ENCODE measurements around the gene MTMR6.
"Not testable (repeated sequence)": the region's sequence is repeated elsewhere in the genome, so short reads cannot be mapped to it uniquely, and the experiment has no call there.

The MTMR6 gene

DNA sequence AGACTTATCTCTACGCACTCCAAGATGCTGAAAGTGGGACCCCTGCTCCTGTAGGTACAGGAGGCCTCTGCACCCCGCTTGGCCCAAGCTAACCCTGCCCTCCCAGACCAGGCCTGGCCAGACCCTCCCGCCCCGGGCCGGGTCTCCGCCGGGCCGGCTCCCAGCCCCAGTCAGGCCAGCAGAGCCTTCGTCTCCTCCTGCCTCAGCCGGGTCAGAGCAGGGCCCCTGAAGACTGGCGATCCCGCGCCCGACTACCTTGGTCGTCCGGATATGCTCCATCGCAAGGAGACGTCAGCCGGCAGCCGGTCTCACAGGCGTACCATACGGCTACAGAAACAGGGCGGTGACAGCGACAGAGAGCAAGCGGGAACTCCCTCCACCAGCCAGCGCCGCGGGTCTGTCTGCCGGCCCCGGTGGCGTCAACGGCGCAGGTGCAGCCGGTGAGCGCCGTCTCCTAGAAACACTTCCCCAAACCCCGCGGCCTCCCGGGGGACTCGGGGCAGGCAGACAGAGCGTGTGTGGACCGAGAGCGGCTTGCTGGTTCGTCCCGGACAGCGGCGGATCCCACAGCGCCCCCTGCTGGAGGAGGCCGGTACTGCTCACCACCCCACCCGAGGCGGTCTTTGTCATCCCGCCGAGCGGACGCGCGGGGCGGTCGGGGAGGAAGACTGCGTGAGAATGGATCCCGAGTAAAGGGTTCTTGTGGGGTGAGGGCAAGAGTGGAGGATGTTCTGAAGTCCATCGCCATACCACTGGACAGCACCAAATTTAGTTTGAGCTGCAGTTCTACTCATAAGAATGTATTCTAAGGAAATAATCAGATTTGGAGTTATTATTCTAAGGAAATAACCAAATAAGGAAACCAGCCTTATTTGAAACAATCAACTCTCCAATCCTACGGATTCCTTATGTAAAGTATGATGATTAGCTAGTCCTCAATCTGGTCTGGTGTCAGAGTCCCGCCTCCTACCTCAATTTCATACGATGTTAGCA is at the start of gene MTMR6:
Gene MTMR6, minus strand, starts transcription at position 520 of the 993 bp plus-strand sequence. Its CDS starts 241 bp downstream, at position 279.
- no peaks in the 10 kb centered on the region for H3K36me3 ChIP-seq (ENCODE audit: control insufficient read depth in 2 of 2, insufficient read depth in 2 of 2, low read length in 2 of 2)
- peak within 1 kb of the TSS; percentile 89 to 94 for H3K27ac ChIP-seq (ENCODE audit: low read depth in 2 of 2, low read length in 2 of 2)
- peaks cover 2 to 13% of the 10 kb centered on the region in 2 donors for H3K4me1 ChIP-seq (ENCODE audit: control insufficient read depth in 2 of 2, insufficient read depth in 2 of 2, low read length in 2 of 2)
- H3K9me3 ChIP-seq (ENCODE audit: control insufficient read depth in 2 of 2, low read length in 2 of 2), result no peaks in the 10 kb centered on the region
- no peaks in the 10 kb centered on the region for H3K27me3 ChIP-seq (ENCODE audit: control insufficient read depth in 2 of 2, insufficient read depth in 2 of 2, low read length in 2 of 2)
- H3K9ac ChIP-seq (ENCODE audit: low read depth in 1 of 2, low read length in 2 of 2), result peak within 1 kb of the TSS; percentile 71 to 93
- H3K4me3 ChIP-seq (ENCODE audit: low read length in 2 of 2), result peak within 1 kb of the TSS; percentile 80 to 92

GRCh38 chr13:25335856-25336255 is 48.6 kb upstream of the MTMR6 start:
- Histone ChIP-seq H3K9ac (ENCODE audit: low read depth in 1 of 2, low read length in 2 of 2) (no peak overlapping the region), H3K9me3 (ENCODE audit: control insufficient read depth in 2 of 2, low read length in 2 of 2) (no peaks in the 10 kb centered on the region), H3K4me1 (ENCODE audit: control insufficient read depth in 2 of 2, insufficient read depth in 2 of 2, low read length in 2 of 2) (no peaks in the 10 kb centered on the region), H3K36me3 (ENCODE audit: control insufficient read depth in 2 of 2, insufficient read depth in 2 of 2, low read length in 2 of 2) (peaks cover 26 to 38% of the 10 kb centered on the region in 2 donors), H3K4me3 (ENCODE audit: low read length in 2 of 2) (no peak overlapping the region), H3K27ac (ENCODE audit: low read depth in 2 of 2, low read length in 2 of 2) (no peak overlapping the region), H3K27me3 (ENCODE audit: control insufficient read depth in 2 of 2, insufficient read depth in 2 of 2, low read length in 2 of 2) (no peaks in the 10 kb centered on the region)

DNA sequence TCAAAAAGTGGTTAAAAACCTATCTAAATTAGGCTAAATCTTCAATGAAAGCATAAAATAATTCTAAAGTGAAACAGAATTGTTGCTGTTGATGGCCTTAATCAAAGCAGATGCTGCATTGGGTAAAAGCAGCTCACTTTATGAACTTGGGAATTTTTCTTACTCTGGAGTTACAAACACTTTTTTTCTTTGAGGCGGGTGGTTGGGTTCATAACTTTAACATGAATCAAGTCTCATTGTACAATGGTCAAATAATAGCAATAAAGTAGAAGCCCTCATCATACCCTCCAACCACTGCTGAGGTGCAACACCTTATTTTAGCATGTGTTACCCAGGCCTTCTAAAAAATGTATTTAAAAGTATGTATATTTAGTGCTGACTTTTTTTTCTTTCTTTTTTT is 43.3 kb upstream of the MTMR6 start:
- Histone ChIP-seq H3K36me3 (ENCODE audit: control insufficient read depth in 2 of 2, insufficient read depth in 2 of 2, low read length in 2 of 2) (peaks cover 46 to 65% of the 10 kb centered on the region in 2 donors), H3K4me3 (ENCODE audit: low read length in 2 of 2) (no peak overlapping the region), H3K9me3 (ENCODE audit: control insufficient read depth in 2 of 2, low read length in 2 of 2) (no peaks in the 10 kb centered on the region), H3K4me1 (ENCODE audit: control insufficient read depth in 2 of 2, insufficient read depth in 2 of 2, low read length in 2 of 2) (no peaks in the 10 kb centered on the region), H3K27ac (ENCODE audit: low read depth in 2 of 2, low read length in 2 of 2) (no peak overlapping the region), H3K9ac (ENCODE audit: low read depth in 1 of 2, low read length in 2 of 2) (no peak overlapping the region), H3K27me3 (ENCODE audit: control insufficient read depth in 2 of 2, insufficient read depth in 2 of 2, low read length in 2 of 2) (no peaks in the 10 kb centered on the region)

GRCh38 chr13:25329706-25330105 is 42.4 kb upstream of the MTMR6 start:
- peaks cover 52 to 71% of the 10 kb centered on the region in 2 donors for H3K36me3 ChIP-seq (ENCODE audit: control insufficient read depth in 2 of 2, insufficient read depth in 2 of 2, low read length in 2 of 2)
- no peak overlapping the region for H3K4me3 ChIP-seq (ENCODE audit: low read length in 2 of 2)
- no peak overlapping the region for H3K9ac ChIP-seq (ENCODE audit: low read depth in 1 of 2, low read length in 2 of 2)
- H3K27me3 ChIP-seq (ENCODE audit: control insufficient read depth in 2 of 2, insufficient read depth in 2 of 2, low read length in 2 of 2), result no peaks in the 10 kb centered on the region
- H3K4me1 ChIP-seq (ENCODE audit: control insufficient read depth in 2 of 2, insufficient read depth in 2 of 2, low read length in 2 of 2), result no peaks in the 10 kb centered on the region
- no peak overlapping the region for H3K27ac ChIP-seq (ENCODE audit: low read depth in 2 of 2, low read length in 2 of 2)
- no peaks in the 10 kb centered on the region for H3K9me3 ChIP-seq (ENCODE audit: control insufficient read depth in 2 of 2, low read length in 2 of 2)

- H3K4me3 ChIP-seq (ENCODE audit: low read length in 2 of 2), result no peak overlapping the region
- H3K9me3 ChIP-seq (ENCODE audit: control insufficient read depth in 2 of 2, low read length in 2 of 2), result no peaks in the 10 kb centered on the region
- H3K27me3 ChIP-seq (ENCODE audit: control insufficient read depth in 2 of 2, insufficient read depth in 2 of 2, low read length in 2 of 2), result no peaks in the 10 kb centered on the region
- peaks cover 43 to 50% of the 10 kb centered on the region in 2 donors for H3K36me3 ChIP-seq (ENCODE audit: control insufficient read depth in 2 of 2, insufficient read depth in 2 of 2, low read length in 2 of 2)
- no peak overlapping the region for H3K27ac ChIP-seq (ENCODE audit: low read depth in 2 of 2, low read length in 2 of 2)
- no peaks in the 10 kb centered on the region for H3K4me1 ChIP-seq (ENCODE audit: control insufficient read depth in 2 of 2, insufficient read depth in 2 of 2, low read length in 2 of 2)
- no peak overlapping the region for H3K9ac ChIP-seq (ENCODE audit: low read depth in 1 of 2, low read length in 2 of 2)
Measured at GRCh38 chr13:25324100-25324499, 36.8 kb upstream of the MTMR6 start.

GRCh38 chr13:25319771-25320170 is 32.5 kb upstream of the MTMR6 start:
- no peak overlapping the region for H3K27ac ChIP-seq (ENCODE audit: low read depth in 2 of 2, low read length in 2 of 2)
- H3K9me3 ChIP-seq (ENCODE audit: control insufficient read depth in 2 of 2, low read length in 2 of 2), result no peaks in the 10 kb centered on the region
- H3K9ac ChIP-seq (ENCODE audit: low read depth in 1 of 2, low read length in 2 of 2), result no peak overlapping the region
- peaks cover 28 to 39% of the 10 kb centered on the region in 2 donors for H3K36me3 ChIP-seq (ENCODE audit: control insufficient read depth in 2 of 2, insufficient read depth in 2 of 2, low read length in 2 of 2)
- no peaks in the 10 kb centered on the region for H3K4me1 ChIP-seq (ENCODE audit: control insufficient read depth in 2 of 2, insufficient read depth in 2 of 2, low read length in 2 of 2)
- H3K4me3 ChIP-seq (ENCODE audit: low read length in 2 of 2), result no peak overlapping the region
- H3K27me3 ChIP-seq (ENCODE audit: control insufficient read depth in 2 of 2, insufficient read depth in 2 of 2, low read length in 2 of 2), result no peaks in the 10 kb centered on the region

DNA sequence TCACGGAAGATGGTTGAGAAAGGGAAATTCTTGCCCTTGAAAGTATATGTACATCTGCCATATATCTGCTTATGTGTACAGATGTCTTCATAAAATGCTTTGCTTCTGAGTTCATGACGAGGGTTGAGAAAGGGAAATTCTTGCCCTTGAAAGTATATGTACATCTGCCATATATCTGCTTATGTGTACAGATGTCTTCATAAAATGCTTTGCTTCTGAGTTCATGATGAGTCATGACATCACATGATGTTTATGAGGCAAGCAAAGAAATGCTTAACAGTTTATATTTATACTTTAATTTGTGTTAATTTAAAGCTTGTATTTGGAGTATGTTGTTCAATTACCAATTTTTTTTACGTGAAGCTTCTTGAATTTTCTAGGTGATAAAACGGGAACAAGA is 31.7 kb upstream of the MTMR6 start:
- H3K36me3 ChIP-seq (ENCODE audit: control insufficient read depth in 2 of 2, insufficient read depth in 2 of 2, low read length in 2 of 2), result peaks cover 29 to 39% of the 10 kb centered on the region in 2 donors
- H3K4me1 ChIP-seq (ENCODE audit: control insufficient read depth in 2 of 2, insufficient read depth in 2 of 2, low read length in 2 of 2); H3K27ac ChIP-seq (ENCODE audit: low read depth in 2 of 2, low read length in 2 of 2); H3K9ac ChIP-seq (ENCODE audit: low read depth in 1 of 2, low read length in 2 of 2); H3K4me3 ChIP-seq (ENCODE audit: low read length in 2 of 2); H3K27me3 ChIP-seq (ENCODE audit: control insufficient read depth in 2 of 2, insufficient read depth in 2 of 2, low read length in 2 of 2); H3K9me3 ChIP-seq (ENCODE audit: control insufficient read depth in 2 of 2, low read length in 2 of 2): not testable (repeated sequence)

- Histone ChIP-seq H3K9ac (ENCODE audit: low read depth in 1 of 2, low read length in 2 of 2) (no peak overlapping the region), H3K4me3 (ENCODE audit: low read length in 2 of 2) (no peak overlapping the region), H3K4me1 (ENCODE audit: control insufficient read depth in 2 of 2, insufficient read depth in 2 of 2, low read length in 2 of 2) (peaks cover 0 to 2% of the 10 kb centered on the region in 2 donors), H3K36me3 (ENCODE audit: control insufficient read depth in 2 of 2, insufficient read depth in 2 of 2, low read length in 2 of 2) (peaks cover 44 to 45% of the 10 kb centered on the region in 2 donors), H3K27ac (ENCODE audit: low read depth in 2 of 2, low read length in 2 of 2) (no peak overlapping the region), H3K9me3 (ENCODE audit: control insufficient read depth in 2 of 2, low read length in 2 of 2) (no peaks in the 10 kb centered on the region), H3K27me3 (ENCODE audit: control insufficient read depth in 2 of 2, insufficient read depth in 2 of 2, low read length in 2 of 2) (no peaks in the 10 kb centered on the region)
Measured at GRCh38 chr13:25310891-25311290, 23.6 kb upstream of the MTMR6 start.

DNA sequence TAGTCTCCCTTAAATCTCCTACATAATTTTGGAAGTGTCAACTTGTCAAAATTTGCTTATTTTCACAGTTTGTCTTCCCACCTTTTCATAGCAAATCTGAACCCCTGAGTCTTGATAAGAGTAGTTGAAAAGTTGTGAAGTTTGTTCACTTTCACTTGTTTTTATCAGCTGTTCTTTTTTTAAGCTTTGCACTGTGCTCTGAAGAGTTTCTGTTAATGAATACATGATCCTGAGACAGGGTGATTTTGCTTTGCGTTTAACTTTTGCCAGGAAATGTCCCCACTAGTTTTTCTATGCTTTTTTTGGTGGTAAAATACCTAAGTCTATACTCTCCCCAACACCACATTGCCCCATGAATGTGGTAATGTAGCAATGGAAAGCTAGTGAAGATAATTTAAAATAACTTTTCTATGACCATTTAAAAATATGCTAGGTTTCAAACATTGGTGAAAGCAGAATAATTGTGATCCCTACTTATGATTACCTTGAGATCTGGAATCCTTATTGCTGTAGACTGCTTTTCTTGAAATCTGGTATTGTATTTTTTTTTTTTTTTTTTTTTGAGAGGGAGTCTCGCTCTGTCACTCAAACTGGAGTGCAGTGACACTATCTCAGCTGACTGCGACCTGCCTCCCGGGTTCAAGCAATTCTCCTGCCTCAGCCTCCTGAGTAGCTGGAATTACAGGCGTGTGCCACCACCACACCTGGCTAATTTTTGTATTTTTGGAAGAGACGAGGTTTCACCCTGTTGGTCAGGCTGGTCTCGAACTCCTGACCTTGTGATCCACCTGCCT is 19.6 kb upstream of the MTMR6 start:
- H3K9ac ChIP-seq (ENCODE audit: low read depth in 1 of 2, low read length in 2 of 2), result no peak overlapping the region
- H3K27ac ChIP-seq (ENCODE audit: low read depth in 2 of 2, low read length in 2 of 2), result no peak overlapping the region
- peaks cover 19 to 25% of the 10 kb centered on the region in 2 donors for H3K36me3 ChIP-seq (ENCODE audit: control insufficient read depth in 2 of 2, insufficient read depth in 2 of 2, low read length in 2 of 2)
- peaks cover 10% of the 10 kb centered on the region in 2 donors for H3K4me1 ChIP-seq (ENCODE audit: control insufficient read depth in 2 of 2, insufficient read depth in 2 of 2, low read length in 2 of 2)
- no peaks in the 10 kb centered on the region for H3K9me3 ChIP-seq (ENCODE audit: control insufficient read depth in 2 of 2, low read length in 2 of 2)
- no peak overlapping the region for H3K4me3 ChIP-seq (ENCODE audit: low read length in 2 of 2)
- H3K27me3 ChIP-seq (ENCODE audit: control insufficient read depth in 2 of 2, insufficient read depth in 2 of 2, low read length in 2 of 2), result no peaks in the 10 kb centered on the region

DNA sequence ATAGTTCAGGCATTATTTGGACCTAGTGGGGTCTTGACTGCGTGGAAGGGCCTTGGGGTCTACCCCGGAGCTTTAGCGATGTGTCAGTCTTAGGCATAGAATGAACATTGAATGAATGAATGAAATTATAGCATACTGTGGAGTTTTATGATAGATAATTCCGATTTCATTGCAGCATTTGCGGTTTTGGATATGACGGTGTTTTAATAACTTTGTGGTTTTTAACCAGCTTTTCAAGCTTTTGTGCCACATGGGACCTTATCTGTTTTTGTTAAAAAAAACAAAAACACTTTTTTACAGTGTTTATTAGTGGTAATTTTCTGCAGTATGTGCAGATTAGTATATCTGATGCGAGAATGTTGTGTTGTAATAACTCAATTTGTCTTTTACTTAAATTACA is 14.8 kb upstream of the MTMR6 start:
- H3K4me1 ChIP-seq (ENCODE audit: control insufficient read depth in 2 of 2, insufficient read depth in 2 of 2, low read length in 2 of 2), result peaks cover 10 to 14% of the 10 kb centered on the region in 2 donors
- H3K9me3 ChIP-seq (ENCODE audit: control insufficient read depth in 2 of 2, low read length in 2 of 2), result no peaks in the 10 kb centered on the region
- no peaks in the 10 kb centered on the region for H3K27me3 ChIP-seq (ENCODE audit: control insufficient read depth in 2 of 2, insufficient read depth in 2 of 2, low read length in 2 of 2)
- peak overlapping the region; percentile 82 to 84 for H3K9ac ChIP-seq (ENCODE audit: low read depth in 1 of 2, low read length in 2 of 2)
- H3K4me3 ChIP-seq (ENCODE audit: low read length in 2 of 2), result peak overlapping the region; percentile 93
- peak overlapping the region; percentile 88 for H3K27ac ChIP-seq (ENCODE audit: low read depth in 2 of 2, low read length in 2 of 2)
- H3K36me3 ChIP-seq (ENCODE audit: control insufficient read depth in 2 of 2, insufficient read depth in 2 of 2, low read length in 2 of 2), result peaks cover 0 to 8% of the 10 kb centered on the region in 2 donors
